Activated T-cell treated with anti-CD3 and anti-CD28 coated beads for 4 hours (primary cell): ENCODE data around the gene CPTP.

ENCODE experiments used
- DNase-seq: peaks from one replicate; pipeline ENCODE4 v3.0.0-alpha.2; 2020

CPTP gene

GRCh38 chr1:1370771-1371300, 46.2 kb downstream of the CPTP start:
- DNase-seq = no peak

- DNase-seq = no peak
Measured at GRCh38 chr1:1371364-1371745, 46.8 kb downstream of the CPTP start.

GRCh38 chr1:1371746-1372711, 47.4 kb downstream of the CPTP start:
- DNase-seq = peak; percentile 67

- no peak for DNase-seq
Measured at GRCh38 chr1:1373051-1373814, 48.6 kb downstream of the CPTP start.

- no peak for DNase-seq
Measured at GRCh38 chr1:1373815-1374588, 49.4 kb downstream of the CPTP start.

GRCh38 chr1:1374589-1374928, 50.0 kb downstream of the CPTP start:
- DNase-seq = no peak

GRCh38 chr1:1374929-1375662, 50.5 kb downstream of the CPTP start, which contains the start of gene AURKAIP1:
Gene AURKAIP1 (minus strand): TSS chr1:1375207. CDS start chr1:1374756, 451 bp downstream.
- DNase-seq = peak; percentile 88

- DNase-seq = no peak
Measured at GRCh38 chr1:1376551-1377226, 52.1 kb downstream of the CPTP start.

GRCh38 chr1:1377540-1378205, 53.1 kb downstream of the CPTP start:
- DNase-seq = no peak
